IMR-90 (cell line): ENCODE measurements around the gene HS6ST2. TPM values are rescaled to one million over a fixed set of nuclear protein-coding genes. Genes with fewer than 3 reads are reported as not detected.

Experiments used
- ATAC-seq: fragments of 200-7000 bp; cut with Tn5 transposase; 2 replicates; pipeline ENCODE4 v1.9.1; 2020; ENCODE audit warnings: low read depth, mild to moderate bottlenecking, moderate library complexity
- BruUV-seq: library from RNA; stranded (reverse); fragments of 400-500 nt; replicated peaks from 2 replicates; lab custom pipeline; 2021; lab: Mats Ljungman, UMichigan
- CTCF ChIA-PET: fragments of 300-600 bp; formaldehyde crosslinking; extraction: SDS; loops from one replicate; lab custom pipeline; 2021; ENCODE audit warnings: antibody characterized with exemption; lab: Yijun Ruan, JAX
- POLR2A ChIA-PET: fragments of 300-600 bp; sonication (Branson Sonifier 250); formaldehyde crosslinking; loops from one replicate; lab custom pipeline; 2022; ENCODE audit warnings: antibody characterized with exemption; ENCODE audit not compliant: unreplicated experiment; lab: Charles Lee
- DNase-seq: peaks from one replicate; pipeline ENCODE4 v3.0.0; 2013
- H2AFZ ChIP-seq: replicated peaks from 2 replicates; pipeline ENCODE3; 2013; ENCODE audit warnings: low read length, mild to moderate bottlenecking; ENCODE audit not compliant: poor library complexity
- H2AK5ac ChIP-seq: 2 replicates; pipeline ENCODE4 v1.6.1; 2013; ENCODE audit warnings: low read depth, low read length, inconsistent platforms
- H2AK9ac ChIP-seq: replicated peaks from 2 replicates; pipeline ENCODE3; 2013; ENCODE audit warnings: mild to moderate bottlenecking, low read depth, low read length, moderate library complexity; ENCODE audit not compliant: poor library complexity
- H2BK120ac ChIP-seq: 2 replicates; pipeline ENCODE4 v1.6.1; 2013; ENCODE audit warnings: low read depth, low read length, inconsistent platforms
- H2BK15ac ChIP-seq: 3 replicates; pipeline ENCODE4 v1.6.1; 2013; ENCODE audit warnings: low read depth, low read length, inconsistent platforms
- H2BK20ac ChIP-seq: 2 replicates; pipeline ENCODE4 v1.6.1; 2013; ENCODE audit warnings: low read depth, mild to moderate bottlenecking, inconsistent platforms, low read length, moderate library complexity
- H2BK5ac ChIP-seq: 2 replicates; pipeline ENCODE4 v1.6.1; 2013; ENCODE audit warnings: mild to moderate bottlenecking, low read depth, low read length, inconsistent platforms; ENCODE audit not compliant: poor library complexity, severe bottlenecking
- H3K14ac ChIP-seq: replicated peaks from 2 replicates; pipeline ENCODE4 v1.6.1; 2013; ENCODE audit warnings: low read depth, low read length, inconsistent platforms
- H3K18ac ChIP-seq: 2 replicates; pipeline ENCODE4 v1.6.1; 2013; ENCODE audit warnings: low read depth, low read length, control low read depth
- H3K23ac ChIP-seq: 2 replicates; pipeline ENCODE4 v1.6.1; 2013; ENCODE audit warnings: low read depth, low read length, inconsistent platforms
- H3K27ac ChIP-seq: 2 replicates; pipeline ENCODE4 v1.5.1; 2013; ENCODE audit warnings: mild to moderate bottlenecking, control low read depth, low read length; ENCODE audit not compliant: insufficient read depth
- H3K27me3 ChIP-seq: 2 replicates; pipeline ENCODE4 v1.6.1; 2013; ENCODE audit warnings: low read length; ENCODE audit not compliant: control insufficient read depth, insufficient read depth
- H3K36me3 ChIP-seq: 2 replicates; pipeline ENCODE4 v1.6.1; 2013; ENCODE audit warnings: low read length, mixed read lengths; ENCODE audit not compliant: control insufficient read depth, insufficient read depth
- H3K4ac ChIP-seq: 2 replicates; pipeline ENCODE4 v1.6.1; 2013; ENCODE audit warnings: low read depth, low read length, inconsistent platforms
- H3K4me1 ChIP-seq: 2 replicates; pipeline ENCODE4 v1.6.1; 2013; ENCODE audit warnings: low read length, mixed read lengths; ENCODE audit not compliant: control insufficient read depth, insufficient read depth
- H3K4me2 ChIP-seq: 2 replicates; pipeline ENCODE4 v1.6.1; 2013; ENCODE audit warnings: low read depth, mild to moderate bottlenecking, control low read depth, low read length, moderate library complexity
- H3K4me3 ChIP-seq: 2 replicates; pipeline ENCODE4 v1.5.1; 2013; ENCODE audit warnings: low read depth, mild to moderate bottlenecking, control low read depth, low read length, moderate library complexity; ENCODE audit not compliant: insufficient read depth
- H3K56ac ChIP-seq: 2 replicates; pipeline ENCODE4 v1.6.1; 2013; ENCODE audit warnings: low read length, inconsistent platforms; ENCODE audit not compliant: insufficient read depth; ENCODE audit errors: extremely low read depth
- H3K79me1 ChIP-seq, 2 experiments: 2 replicates each; pipeline ENCODE4 v1.6.1; 2013; ENCODE audit warnings: low read length in 2 of 2, inconsistent platforms in 1 of 2, low read depth in 1 of 2
- H3K9ac ChIP-seq: 2 replicates; pipeline ENCODE4 v1.6.1; 2013; ENCODE audit warnings: low read depth, low read length, control low read depth
- H3K9me1 ChIP-seq: 2 replicates; pipeline ENCODE4 v1.6.1; 2013; ENCODE audit warnings: low read length, inconsistent platforms; ENCODE audit not compliant: insufficient read depth
- H3K9me3 ChIP-seq: 2 replicates; pipeline ENCODE4 v1.6.1; 2013; ENCODE audit warnings: low read length; ENCODE audit not compliant: control insufficient read depth, insufficient read depth
- H4K20me1 ChIP-seq: 2 replicates; pipeline ENCODE4 v1.6.1; 2013; ENCODE audit warnings: low read length, inconsistent platforms; ENCODE audit not compliant: insufficient read depth
- H4K5ac ChIP-seq: 2 replicates; pipeline ENCODE4 v1.6.1; 2013; ENCODE audit warnings: mild to moderate bottlenecking, low read depth, low read length, control low read depth
- H4K8ac ChIP-seq, 2 experiments: 2 replicates each; pipeline ENCODE4 v1.6.1; 2013; ENCODE audit warnings: low read depth in 2 of 2, low read length in 2 of 2, control low read depth in 1 of 2, inconsistent platforms in 1 of 2
- H4K91ac ChIP-seq: 2 replicates; pipeline ENCODE4 v1.6.1; 2013; ENCODE audit warnings: low read depth, low read length, inconsistent platforms; ENCODE audit not compliant: insufficient read depth
- BHLHE40 ChIP-seq: fragments of 150-350 bp; IDR thresholded peaks from 2 replicates; pipeline ENCODE4 v1.6.1; 2016; ENCODE audit warnings: mild to moderate bottlenecking, low read depth, low read length
- MAZ ChIP-seq: IDR thresholded peaks from 2 replicates; pipeline ENCODE4 v1.6.1; 2012; ENCODE audit warnings: low read depth, mild to moderate bottlenecking, low read length, improper control_type of control experiment, moderate library complexity, borderline replicate concordance
- MXI1 ChIP-seq: IDR thresholded peaks from 2 replicates; pipeline ENCODE4 v1.6.1; 2012; ENCODE audit warnings: low read depth, mild to moderate bottlenecking, low read length, moderate library complexity, borderline replicate concordance
- RAD21 ChIP-seq: IDR thresholded peaks from 2 replicates; pipeline ENCODE4 v1.6.1; 2012; ENCODE audit warnings: low read length, improper control_type of control experiment
- RCOR1 ChIP-seq: IDR thresholded peaks from 2 replicates; pipeline ENCODE4 v1.6.1; 2012; ENCODE audit warnings: mild to moderate bottlenecking, low read length, improper control_type of control experiment; ENCODE audit not compliant: insufficient replicate concordance
- WGBS, 2 experiments: methylation state at CpG; one replicate each; pipeline versions ENCODE4 v1.1.5 to v1.1.7; 2013; ENCODE audit warnings: missing lambda C conversion rate in 2 of 2; ENCODE audit not compliant: insufficient read length in 1 of 2; ENCODE audit errors: extremely low coverage in 2 of 2; 5-methylcytosine and 5-hydroxymethylcytosine counted together
- dilution Hi-C: fragments of 300-500 bp; cut with HindIII; formaldehyde crosslinking; loops from one replicate; pipeline ENCODE4 v1.14.3; 2018; ENCODE audit warnings: low sequenced_read_pairs; ENCODE audit not compliant: unreplicated experiment
- in situ Hi-C: fragments of 300-500 bp; cut with MboI; formaldehyde crosslinking; loops from 3 replicates; pipeline ENCODE4 v1.14.3; 2019; ENCODE audit warnings: low sequenced_read_pairs, inconsistent platforms, mixed read lengths
- intact Hi-C: fragments of 100-400 bp; cut with micrococcal nuclease; formaldehyde crosslinking; loops from 2 replicates; pipeline ENCODE4 v1.10.0; 2022
- polyA plus RNA-seq, 3 experiments: library from polyadenylated mRNA; depleted of rRNA; stranded (reverse); fragments of >200 nt; gene quantifications; 2 replicates each; pipeline ENCODE4 v1.2.3, GENCODE V29; 2012; ENCODE audit warnings: low replicate concordance in 1 of 3
- total RNA-seq: library from RNA; depleted of rRNA; stranded (reverse); fragments of >200 nt; gene quantifications from 2 replicates; pipeline ENCODE4 v1.2.3, GENCODE V29; 2012

The HS6ST2 gene
- total and polyA plus RNA-seq, 2 of the 4 experiments (the other 2 are of a cell fraction), result not detected

GRCh38 chrX:132749406-132749805 lies 209.0 kb downstream of the HS6ST2 start:
- Histone ChIP-seq H3K27me3 (peaks cover 9% of the 10 kb centered on the region), H3K9me1 (no peaks in the 10 kb centered on the region), H3K14ac (no peak overlapping the region), H3K27ac (no peak overlapping the region), H2BK120ac (no peak overlapping the region), H3K56ac (no peak overlapping the region), H3K4ac (no peak overlapping the region), H3K4me1 (no peaks in the 10 kb centered on the region), H3K18ac (no peak overlapping the region), H2AFZ (no peak overlapping the region), H3K9ac (no peak overlapping the region), H3K23ac (no peak overlapping the region), H2BK20ac (no peak overlapping the region), H2BK15ac (no peak overlapping the region), H2AK9ac (no peak overlapping the region), H3K4me2 (no peak overlapping the region), H4K5ac (no peak overlapping the region), H4K91ac (no peak overlapping the region), H2BK5ac (no peak overlapping the region), H4K8ac (no peak overlapping the region), H2AK5ac (no peak overlapping the region), H3K9me3 (no peaks in the 10 kb centered on the region), H3K79me1 (no peaks in the 10 kb centered on the region), H3K4me3 (no peak overlapping the region), H4K20me1 (no peaks in the 10 kb centered on the region), H3K36me3 (no peaks in the 10 kb centered on the region)
- no TSS peak for BruUV-seq
- ChIA-PET POLR2A (no interaction called here), CTCF (no interaction called here)
- dilution Hi-C loops (no loop called here), in situ Hi-C loops (no loop called here), intact Hi-C loops (no loop called here)
- TF ChIP-seq RAD21, result no peak
- no peak for TF ChIP-seq RCOR1
- TF ChIP-seq MXI1, result no peak
- no peak for TF ChIP-seq MAZ
- no peak for TF ChIP-seq BHLHE40
- WGBS, 2 experiments, result 32% methylated on average over 2 of the region's 3 CpGs; no CpG with 5 or more reads in 1 of the 2 experiments
- ATAC-seq (no peak), DNase-seq (no peak)
